RPMI8226 (cell line): Measurements from ENCODE around the gene LRRC63.
A peak's percentile ranks its signal among the peaks of the same experiment; 100 is the strongest.

ENCODE experiments used
- DNase-seq: peaks from one replicate; pipeline ENCODE4 v3.0.0-alpha.2; 2015

LRRC63 gene

DNA sequence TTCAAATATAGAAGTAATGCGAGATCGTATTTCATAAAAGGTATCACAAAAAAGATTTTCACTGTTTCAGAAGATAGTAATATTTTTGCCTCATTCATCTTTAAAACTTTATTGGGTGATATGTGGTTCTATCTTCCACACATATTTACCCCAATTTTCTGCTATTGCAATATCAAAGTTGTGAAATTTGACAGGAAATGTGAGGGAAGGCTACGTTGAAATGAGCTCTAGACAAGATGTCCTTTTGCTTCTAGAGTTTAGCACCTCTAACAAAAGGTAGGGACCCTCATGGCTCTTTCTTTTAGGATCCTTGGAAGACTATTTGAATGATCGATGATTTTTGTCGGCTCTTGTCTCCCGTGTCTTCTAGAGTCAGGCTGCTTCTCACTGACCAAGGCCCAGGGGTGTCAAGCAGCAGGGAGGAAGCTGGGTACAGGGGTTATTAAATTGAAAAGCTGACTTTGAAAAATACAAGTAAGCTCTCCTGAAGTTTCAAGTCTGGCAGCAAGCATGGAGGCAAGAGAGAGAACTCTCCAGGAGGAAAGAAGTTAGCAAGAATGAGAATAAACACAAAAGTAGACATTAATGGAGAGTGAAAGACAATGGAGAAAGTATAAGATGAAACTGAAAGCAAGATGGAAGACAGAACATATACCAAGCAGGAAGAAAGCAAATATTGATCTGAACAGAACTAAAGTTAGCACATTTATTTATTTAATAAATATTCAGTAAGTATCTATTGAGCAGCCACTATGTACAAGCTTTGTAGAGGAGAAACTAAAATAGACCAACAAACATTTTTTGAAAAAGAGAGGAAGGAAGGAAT lies 101.9 kb downstream of the LRRC63 start:
- no peak for DNase-seq

DNA sequence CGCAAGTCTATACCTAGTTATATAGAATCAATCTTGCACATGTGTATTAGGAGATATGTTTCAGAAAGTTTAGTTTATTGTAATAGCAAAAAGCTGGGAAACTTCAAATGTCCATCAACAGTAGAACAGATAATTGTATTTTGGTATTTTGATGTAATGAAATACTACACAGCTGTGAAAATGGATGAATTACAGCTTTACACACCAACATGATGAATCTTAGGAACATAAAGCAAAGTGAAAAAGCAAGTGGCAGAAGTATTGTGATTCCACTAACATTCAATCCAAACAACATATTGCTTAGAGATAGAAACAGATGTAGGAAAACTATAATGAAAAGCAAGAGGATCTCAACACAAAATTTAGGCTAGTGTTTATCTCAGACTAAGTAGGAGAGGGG lies 102.9 kb downstream of the LRRC63 start:
- DNase-seq = no peak

DNA sequence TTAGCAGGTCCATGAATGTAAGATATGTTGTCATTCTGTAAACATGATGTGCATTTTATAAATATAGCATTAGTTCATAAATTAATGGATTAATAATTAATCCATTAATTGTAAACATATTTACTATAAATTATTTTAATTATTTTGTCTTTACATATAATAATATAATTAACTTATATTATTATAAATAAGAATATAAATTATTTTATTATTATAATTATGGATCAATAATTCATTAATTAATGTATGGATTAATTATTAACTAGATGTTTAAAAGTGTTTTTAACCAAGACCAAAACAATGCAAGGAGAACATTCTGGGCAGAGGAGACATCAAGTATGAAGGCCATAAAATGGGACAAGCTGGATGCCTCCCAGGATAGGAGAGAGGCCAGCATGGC lies 103.3 kb downstream of the LRRC63 start:
- DNase-seq = no peak

DNA sequence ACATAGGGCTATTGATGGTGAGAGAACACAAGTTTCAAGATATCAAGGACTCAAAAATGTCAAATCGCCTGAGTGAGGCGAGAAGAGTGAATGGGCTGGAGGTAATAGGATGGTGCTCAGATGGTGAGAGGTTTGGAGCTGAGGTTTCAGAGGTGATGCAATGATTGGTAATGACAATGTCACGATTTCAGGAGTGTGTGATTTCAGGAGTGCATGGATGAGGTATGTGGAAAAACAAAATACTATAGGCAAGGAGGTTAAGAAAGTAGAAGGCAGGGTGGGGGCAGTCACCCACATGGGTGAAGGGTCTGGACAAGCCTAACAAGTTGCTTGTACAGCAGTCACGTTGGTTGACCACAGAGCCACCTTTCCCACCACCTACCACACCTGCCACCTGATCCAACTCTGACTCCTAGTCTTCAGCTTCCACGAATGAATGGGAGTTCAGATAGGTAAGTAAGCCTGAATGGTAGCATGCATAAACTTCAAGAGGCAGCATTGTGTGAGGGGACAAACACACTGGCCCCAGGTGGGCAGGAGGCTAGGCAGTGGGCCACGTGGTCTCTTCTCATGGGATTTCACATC lies 103.9 kb downstream of the LRRC63 start:
- DNase-seq = no peak

DNA sequence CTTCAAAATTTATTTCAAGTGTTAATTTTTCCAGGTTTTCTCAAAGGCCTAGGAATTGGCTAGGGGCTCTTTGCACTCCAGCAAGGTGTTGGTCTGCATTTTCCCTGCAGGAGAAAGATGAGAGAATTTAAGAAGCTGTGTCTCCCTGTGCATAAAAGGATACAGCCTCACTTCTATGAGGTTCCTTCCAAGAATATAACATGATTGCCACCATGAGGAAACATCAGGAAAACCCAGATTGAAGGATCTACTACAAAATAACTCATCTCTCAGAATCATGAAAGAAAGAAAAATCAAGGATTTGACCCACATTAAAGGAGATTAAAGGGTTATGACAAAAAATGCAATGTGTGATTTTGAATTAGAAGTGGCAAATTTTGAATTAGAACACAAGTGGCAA lies 105.4 kb downstream of the LRRC63 start:
- no peak for DNase-seq

DNA sequence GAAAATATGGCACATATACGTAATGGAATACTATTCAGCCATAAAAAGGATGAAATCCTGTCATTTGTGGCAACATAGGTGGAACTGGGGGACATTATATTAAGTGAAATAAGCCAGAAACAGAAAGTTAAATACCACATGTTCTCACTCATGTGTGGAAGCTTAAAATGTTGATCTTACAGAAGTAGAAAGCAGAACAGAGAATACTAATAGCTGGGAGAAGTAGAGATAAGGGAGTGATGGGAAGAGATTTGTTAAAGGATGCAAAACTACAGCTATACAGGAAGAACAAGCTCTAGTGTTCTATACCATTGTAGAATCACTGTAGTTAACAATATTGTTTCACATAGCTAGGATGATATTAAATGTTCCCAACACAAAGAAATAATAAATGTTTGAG lies 107.3 kb downstream of the LRRC63 start:
- DNase-seq = no peak

DNA sequence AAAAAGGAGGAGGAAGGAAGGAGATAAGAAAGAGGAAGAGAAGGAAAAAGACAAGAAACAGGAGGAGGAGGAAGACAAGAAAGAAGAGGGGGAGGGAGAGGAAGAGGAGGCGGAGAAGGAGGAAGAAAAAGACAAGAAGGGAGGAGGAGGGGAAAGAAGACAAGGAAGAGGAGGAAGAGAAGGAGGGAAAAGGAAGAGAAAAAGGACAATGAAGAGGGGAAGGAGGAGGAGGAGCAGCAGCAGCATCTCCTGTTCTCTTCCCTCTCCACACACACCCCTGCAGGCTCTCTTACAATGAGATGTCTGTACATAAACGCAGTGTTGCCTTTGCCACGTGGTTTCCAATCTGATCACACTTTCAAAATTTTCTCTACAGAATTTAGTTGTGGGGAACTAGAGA lies 108.7 kb downstream of the LRRC63 start:
- DNase-seq = no peak

DNA sequence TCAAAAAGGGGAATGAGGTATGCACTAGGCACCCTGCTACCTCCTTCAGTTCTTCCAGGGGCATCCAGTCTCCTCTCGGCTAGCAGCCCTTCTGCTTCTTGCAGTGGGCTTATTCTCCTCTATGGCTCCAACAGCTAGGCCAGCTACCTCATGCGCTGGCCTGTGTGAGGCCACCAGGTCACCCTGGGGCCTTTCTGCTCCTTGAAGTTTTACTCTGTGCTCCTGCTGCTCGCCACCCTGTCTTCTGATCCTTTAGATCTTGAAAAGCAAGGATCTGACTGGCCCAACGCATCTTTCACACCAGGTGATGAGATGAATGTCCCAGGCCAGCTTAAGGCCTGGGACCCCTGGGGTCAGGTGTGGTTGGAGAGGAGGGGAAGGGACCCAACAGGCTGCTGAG lies 109.1 kb downstream of the LRRC63 start:
- DNase-seq = no peak

DNA sequence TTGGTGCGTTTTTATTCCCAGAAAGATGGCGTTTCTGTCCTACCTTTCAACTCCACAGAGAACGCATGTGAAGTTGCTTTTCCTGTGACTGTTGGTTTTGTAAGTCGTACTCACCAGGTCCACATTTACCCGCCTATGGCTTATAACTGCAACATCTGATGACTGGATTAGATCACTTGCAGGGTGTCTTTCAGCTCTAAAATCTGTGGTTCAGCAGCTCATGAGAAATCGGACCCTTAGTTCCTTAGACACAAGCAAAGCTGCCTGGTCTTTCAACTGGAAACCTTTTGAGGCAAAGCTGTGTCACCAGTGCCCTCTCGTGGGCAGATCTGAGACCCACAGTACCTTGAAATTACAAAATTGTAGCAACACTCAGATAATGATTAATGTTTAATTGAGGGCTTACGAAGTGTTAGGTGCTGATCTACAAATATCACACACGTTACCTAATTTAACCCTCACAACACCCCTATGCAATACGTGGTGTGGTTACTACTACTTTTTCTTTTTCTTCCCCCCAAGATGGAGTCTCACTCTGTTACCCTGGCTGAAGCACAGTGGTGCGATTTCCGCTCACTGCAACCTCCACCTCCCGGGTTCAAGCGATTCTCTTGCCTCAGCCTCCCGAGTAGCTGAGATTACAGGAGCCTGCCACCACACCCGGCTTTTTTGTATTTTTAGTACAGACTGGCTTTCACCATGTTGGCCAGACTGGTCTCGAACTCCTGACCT lies 109.9 kb downstream of the LRRC63 start:
- DNase-seq = peak; percentile 60

DNA sequence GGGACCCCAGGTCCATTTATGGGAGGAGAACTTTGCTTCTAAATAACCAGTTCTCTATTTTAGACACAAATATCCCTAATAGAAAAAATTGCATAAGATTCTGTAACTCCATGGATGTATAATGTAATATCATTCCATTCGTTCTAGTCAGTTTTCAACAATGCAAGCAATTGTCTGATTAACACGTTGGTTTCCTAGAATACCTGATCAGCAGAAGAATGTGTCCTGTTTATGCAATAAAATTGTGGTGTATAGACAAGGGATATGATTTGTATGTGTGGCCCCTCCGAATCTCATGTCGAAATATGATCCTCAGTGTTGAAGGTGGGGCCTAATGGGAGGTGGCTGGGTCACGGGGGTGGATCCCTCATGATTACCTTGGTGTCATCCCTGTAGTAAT lies 113.2 kb downstream of the LRRC63 start:
- no peak for DNase-seq
